H1 (cell line): ENCODE data around the gene BBS12. TPM values are rescaled to one million over a fixed set of nuclear protein-coding genes. Genes with fewer than 3 reads are reported as not detected.

Experiments
- CTCF ChIA-PET: fragments of 300-600 bp; sonication (Branson Sonifier 250); formaldehyde crosslinking; loops from one replicate; lab custom pipeline; 2021; ENCODE audit not compliant: partially characterized antibody; lab: Charles Lee
- POLR2A ChIA-PET: fragments of 300-600 bp; sonication (Branson Sonifier 250); formaldehyde crosslinking; loops from one replicate; lab custom pipeline; 2021; ENCODE audit warnings: inconsistent platforms; ENCODE audit not compliant: partially characterized antibody; lab: Charles Lee
- DNase-seq, 2 experiments: peaks; one replicate each; pipeline versions ENCODE4 v3.0.0 to v3.0.0-alpha.2; 2010 to 2022; ENCODE audit warnings: low spot score in 2 of 2, low read depth in 1 of 2, mixed read lengths in 1 of 2
- FAIRE-seq: peaks from 2 replicates; lab custom pipeline; 2011; peaks lifted over from hg19 to GRCh38; lab: Jason Lieb, UNC
- H2AFZ ChIP-seq: 2 replicates; pipeline ENCODE4 v1.8.1; 2012; ENCODE audit warnings: low read length, inconsistent platforms
- H2AK5ac ChIP-seq: 2 replicates; pipeline ENCODE4 v1.6.1; 2013; ENCODE audit warnings: low read depth, low read length
- H2BK120ac ChIP-seq: replicated peaks from 2 replicates; pipeline ENCODE3; 2013; ENCODE audit warnings: low read depth, low read length, inconsistent platforms
- H2BK12ac ChIP-seq: 2 replicates; pipeline ENCODE4 v1.6.1; 2013; ENCODE audit warnings: low read depth, low read length
- H2BK15ac ChIP-seq: 2 replicates; pipeline ENCODE4 v1.6.1; 2013; ENCODE audit warnings: low read length
- H2BK20ac ChIP-seq: 2 replicates; pipeline ENCODE4 v1.6.1; 2013; ENCODE audit warnings: low read length
- H2BK5ac ChIP-seq: 2 replicates; pipeline ENCODE4 v1.6.1; 2013; ENCODE audit warnings: low read depth, low read length
- H3K14ac ChIP-seq: 2 replicates; pipeline ENCODE4 v1.6.1; 2013; ENCODE audit warnings: inconsistent platforms; ENCODE audit not compliant: insufficient read length
- H3K18ac ChIP-seq: 2 replicates; pipeline ENCODE4 v1.6.1; 2013; ENCODE audit warnings: low read length; ENCODE audit errors: extremely low read depth
- H3K23ac ChIP-seq: 2 replicates; pipeline ENCODE4 v1.6.1; 2013; ENCODE audit warnings: inconsistent platforms; ENCODE audit not compliant: insufficient read length
- H3K23me2 ChIP-seq: 2 replicates; pipeline ENCODE4 v1.6.1; 2013; ENCODE audit warnings: low read depth, low read length
- H3K27ac ChIP-seq: 2 replicates; pipeline ENCODE4 v1.6.1; 2011; ENCODE audit warnings: low read depth, low read length, inconsistent platforms
- H3K27me3 ChIP-seq, 4 experiments: replicated peaks in 1 of 4; 1 replicate in 1 of 4; 2 replicates in 3 of 4; pipeline versions ENCODE4 v1.6.1 to v1.8.1; 2011 to 2013; ENCODE audit warnings: low read length in 3 of 4, mild to moderate bottlenecking in 3 of 4, inconsistent platforms in 2 of 4, mixed read lengths in 2 of 4, moderate library complexity in 1 of 4; ENCODE audit not compliant: control insufficient read depth in 3 of 4, insufficient read depth in 3 of 4; ENCODE audit errors: extremely low read depth in 1 of 4
- H3K36me3 ChIP-seq, 4 experiments: 2 replicates each; pipeline versions ENCODE4 v1.6.1 to v1.8.1; 2011 to 2013; ENCODE audit warnings: mild to moderate bottlenecking in 4 of 4, low read length in 3 of 4, moderate library complexity in 2 of 4, control low read depth in 1 of 4, inconsistent platforms in 1 of 4; ENCODE audit not compliant: insufficient read depth in 4 of 4, control insufficient read depth in 2 of 4
- H3K4ac ChIP-seq: replicated peaks from 2 replicates; pipeline ENCODE3; 2013; ENCODE audit warnings: low read length, low read depth, mixed read lengths, inconsistent platforms; ENCODE audit not compliant: insufficient read length
- H3K4me1 ChIP-seq, 4 experiments: replicated peaks in 1 of 4; 1 replicate in 1 of 4; 2 replicates in 3 of 4; pipeline versions ENCODE4 v1.6.1 to v1.8.1; 2011 to 2013; ENCODE audit warnings: low read length in 3 of 4, inconsistent platforms in 2 of 4, mixed read lengths in 1 of 4; ENCODE audit not compliant: insufficient read depth in 4 of 4, control insufficient read depth in 3 of 4
- H3K4me2 ChIP-seq, 2 experiments: 2 replicates each; pipeline versions ENCODE4 v1.6.1 to v1.8.1; 2011 to 2013; ENCODE audit warnings: low read depth in 2 of 2, low read length in 2 of 2, control low read depth in 1 of 2, inconsistent platforms in 1 of 2, mild to moderate bottlenecking in 1 of 2; ENCODE audit not compliant: insufficient read depth in 1 of 2
- H3K4me3 ChIP-seq, 4 experiments: fragments of 200-600, 300-600 bp in 1 of 4; sonication (generic), shearing (Covaris generic), sonication (Bioruptor Twin) in 1 of 4; 2 replicates each; pipeline versions ENCODE4 v1.5.1 to v1.8.1; 2011 to 2016; ENCODE audit warnings: low read length in 4 of 4, low read depth in 3 of 4, control low read depth in 2 of 4, inconsistent platforms in 2 of 4, mild to moderate bottlenecking in 2 of 4, mixed read lengths in 1 of 4, moderate library complexity in 1 of 4; ENCODE audit not compliant: insufficient read depth in 2 of 4; ENCODE audit errors: extremely low read depth in 1 of 4
- H3K56ac ChIP-seq: replicated peaks from 2 replicates; pipeline ENCODE3; 2013; ENCODE audit warnings: low read depth, mild to moderate bottlenecking, mixed read lengths, low read length, inconsistent platforms; ENCODE audit not compliant: insufficient read length
- H3K79me1 ChIP-seq: 2 replicates; pipeline ENCODE4 v1.6.1; 2013; ENCODE audit warnings: low read depth, low read length, control low read depth
- H3K79me2 ChIP-seq, 2 experiments: 2 replicates each; pipeline versions ENCODE4 v1.6.1 to v1.8.1; 2012 to 2013; ENCODE audit warnings: low read length in 2 of 2, mild to moderate bottlenecking in 2 of 2, inconsistent platforms in 1 of 2; ENCODE audit not compliant: insufficient read depth in 2 of 2, control insufficient read depth in 1 of 2
- H3K9ac ChIP-seq, 4 experiments: replicated peaks in 1 of 4; 1 replicate in 1 of 4; 2 replicates in 3 of 4; pipeline versions ENCODE4 v1.6.1 to v1.8.1; 2011 to 2013; ENCODE audit warnings: low read depth in 3 of 4, low read length in 3 of 4, control low read depth in 2 of 4, mild to moderate bottlenecking in 2 of 4, moderate library complexity in 2 of 4, inconsistent platforms in 1 of 4; ENCODE audit errors: extremely low read depth in 1 of 4
- H3K9me3 ChIP-seq, 2 experiments: 2 replicates each; pipeline versions ENCODE4 v1.6.1 to v1.8.1; 2012 to 2013; ENCODE audit warnings: mild to moderate bottlenecking in 2 of 2, moderate library complexity in 2 of 2, control low read depth in 1 of 2, inconsistent platforms in 1 of 2, low read depth in 1 of 2, low read length in 1 of 2, mixed read lengths in 1 of 2; ENCODE audit not compliant: insufficient read depth in 2 of 2
- H4K20me1 ChIP-seq, 2 experiments: replicated peaks in 1 of 2; 2 replicates each; pipeline versions ENCODE3 to v1.8.1; 2011 to 2013; ENCODE audit warnings: inconsistent platforms in 2 of 2, low read length in 2 of 2, mild to moderate bottlenecking in 1 of 2; ENCODE audit not compliant: insufficient read depth in 2 of 2, control insufficient read depth in 1 of 2
- H4K5ac ChIP-seq: 2 replicates; pipeline ENCODE4 v1.6.1; 2013; ENCODE audit warnings: low read length, low read depth, mixed read lengths, inconsistent platforms; ENCODE audit not compliant: insufficient read length
- H4K8ac ChIP-seq: 2 replicates; pipeline ENCODE4 v1.8.0; 2013; ENCODE audit warnings: mild to moderate bottlenecking, moderate library complexity, low read length, inconsistent platforms; ENCODE audit not compliant: insufficient read depth; ENCODE audit errors: extremely low read depth
- H4K91ac ChIP-seq: replicated peaks from 2 replicates; pipeline ENCODE3; 2013; ENCODE audit warnings: low read length, mixed read lengths, inconsistent platforms; ENCODE audit not compliant: insufficient read length
- HDAC2 ChIP-seq, 2 experiments: fragments of 300-600 bp in 1 of 2; sonication (generic) in 1 of 2; IDR thresholded peaks; 2 replicates each; pipeline ENCODE4 v1.6.1; 2011 to 2012; ENCODE audit warnings: low read depth in 2 of 2, low read length in 2 of 2, mild to moderate bottlenecking in 2 of 2, moderate library complexity in 2 of 2, borderline replicate concordance in 1 of 2, inconsistent platforms in 1 of 2
- JUN ChIP-seq: IDR thresholded peaks from 2 replicates; pipeline ENCODE4 v1.6.1; 2011; ENCODE audit warnings: low read depth, mild to moderate bottlenecking, improper control_type of control experiment, low read length
- POLR2AphosphoS5 ChIP-seq: IDR thresholded peaks from 2 replicates; pipeline ENCODE4 v1.6.1; 2011; ENCODE audit warnings: low read depth, low read length
- POU5F1 ChIP-seq: IDR thresholded peaks from 2 replicates; pipeline ENCODE4 v1.6.1; 2011; ENCODE audit warnings: low read depth, mild to moderate bottlenecking, low read length, moderate library complexity
- SAP30 ChIP-seq: fragments of 300-600 bp; sonication (generic); IDR thresholded peaks from 2 replicates; pipeline ENCODE4 v1.7.1; 2012; ENCODE audit warnings: low read length, moderate library complexity, mild to moderate bottlenecking, inconsistent platforms; ENCODE audit not compliant: insufficient read depth, insufficient replicate concordance
- YY1 ChIP-seq: IDR thresholded peaks from 2 replicates; pipeline ENCODE4 v1.6.1; 2011; ENCODE audit warnings: low read depth, mild to moderate bottlenecking, low read length
- WGBS, 2 experiments: shearing (Covaris generic) in 1 of 2; methylation state at CpG; one replicate each; pipeline versions ENCODE4 v1.1.6 to v1.1.7; 2013 to 2015; ENCODE audit warnings: low lambda C conversion rate in 2 of 2, mixed read lengths in 2 of 2, inconsistent platforms in 1 of 2, low coverage in 1 of 2, missing lambda C conversion rate in 1 of 2; ENCODE audit not compliant: insufficient replicate concordance in 2 of 2, insufficient coverage in 1 of 2, insufficient read length in 1 of 2; ENCODE audit errors: extremely low coverage in 1 of 2, missing lambda C conversion rate in 1 of 2; 5-methylcytosine and 5-hydroxymethylcytosine counted together
- polyA plus RNA-seq, 7 experiments: library from polyadenylated mRNA; depleted of rRNA in 3 of 7; stranded (reverse) in 5 of 7; unstranded in 2 of 7; fragments of >200 nt in 5 of 7; fragments of 200-250 nt in 2 of 7; gene quantifications; 1 replicate in 5 of 7; 2 replicates in 1 of 7; 4 replicates in 1 of 7; pipeline versions ENCODE4 v1.2.1 to v1.2.3, GENCODE V29; 2011 to 2013; ENCODE audit warnings: missing spikeins in 2 of 7, mixed read lengths in 2 of 7
- total RNA-seq: library from RNA; stranded (reverse); fragmentation: NEBNext Ultra II Directional; extraction: Animal tissue kit (Norgen Biotek cat#: 25700); gene quantifications from 2 replicates; pipeline ENCODE4 v1.2.1, GENCODE V29; 2021
- TF ChIP-seq, protein P1 (sequence below), 3 experiments: IDR thresholded peaks; 1 replicate in 2 of 3; 2 replicates in 1 of 3; pipeline versions ENCODE4 v1.5.1 to v1.6.1; 2011; ENCODE audit warnings: low read length in 3 of 3, mild to moderate bottlenecking in 3 of 3, inconsistent platforms in 2 of 3, low read depth in 1 of 3, moderate library complexity in 1 of 3; ENCODE audit not compliant: insufficient read depth in 1 of 3; ENCODE audit errors: control extremely low read depth in 1 of 3
- TF ChIP-seq, protein P2 (sequence below): IDR thresholded peaks from 2 replicates; pipeline ENCODE4 v1.6.1; 2011; ENCODE audit warnings: low read length, improper control_type of control experiment

The BBS12 gene
- total and polyA plus RNA-seq, 2 of the 8 experiments (the other 6 are each of a cell fraction or from before 2014, with no cell fraction given), result 0.88 to 2.6 TPM

DNA sequence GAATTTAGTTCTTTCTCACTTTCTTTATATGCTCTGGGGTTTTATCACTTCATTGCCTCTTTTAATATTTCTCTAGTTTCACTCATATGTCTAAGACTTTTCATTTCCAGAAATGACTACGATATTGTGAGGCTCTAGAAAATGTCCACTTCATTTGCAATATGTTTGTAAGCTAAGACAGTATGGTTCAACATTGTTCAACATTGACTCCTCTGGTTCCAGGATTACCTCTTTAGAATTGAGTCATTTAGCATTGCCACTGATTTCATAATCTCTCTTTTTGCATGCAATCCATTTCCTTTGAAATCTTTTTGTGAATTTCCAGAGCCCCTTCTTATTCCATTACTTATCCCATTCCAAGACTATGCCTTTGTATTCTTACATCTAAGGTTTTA lies 32.3 kb downstream of the BBS12 start:
- Histone ChIP-seq H3K9me3 (no peaks in the 10 kb centered on the region), H2BK15ac (no peak overlapping the region), H2AFZ (no peak overlapping the region), H3K4me1 (peaks cover 0 to 5% (median 4%) of the 10 kb centered on the region in 4 experiments; a peak in 3 of 7 replicates), H4K5ac (no peak overlapping the region), H3K79me1 (no peaks in the 10 kb centered on the region), H2AK5ac (no peak overlapping the region), H3K23ac (no peak overlapping the region), H4K20me1 (no peaks in the 10 kb centered on the region), H2BK120ac (no peak overlapping the region), H3K4me2 (no peak overlapping the region), H3K18ac (no peak overlapping the region), H3K56ac (no peak overlapping the region), H2BK20ac (no peak overlapping the region), H3K4ac (no peak overlapping the region), H2BK12ac (no peak overlapping the region), H3K23me2 (no peaks in the 10 kb centered on the region), H3K27me3 (peaks cover 0 to 1% (median 0%) of the 10 kb centered on the region in 4 experiments; a peak in 1 of 7 replicates), H3K14ac (no peak overlapping the region), H3K9ac (no peak overlapping the region), H3K4me3 (no peak overlapping the region), H2BK5ac (no peak overlapping the region), H3K79me2 (no peaks in the 10 kb centered on the region), H4K91ac (no peak overlapping the region), H4K8ac (no peak overlapping the region), H3K27ac (no peak overlapping the region), H3K36me3 (no peaks in the 10 kb centered on the region)
- TF ChIP-seq POU5F1, result no peak
- TF ChIP-seq YY1, result no peak
- TF ChIP-seq HDAC2 (IDR thresholded peaks at IDR 0.05; ENCODE audit: borderline replicate concordance in 1 of 2, low read depth in 2 of 2, low read length in 2 of 2), result no peak
- TF ChIP-seq, protein P1, sequence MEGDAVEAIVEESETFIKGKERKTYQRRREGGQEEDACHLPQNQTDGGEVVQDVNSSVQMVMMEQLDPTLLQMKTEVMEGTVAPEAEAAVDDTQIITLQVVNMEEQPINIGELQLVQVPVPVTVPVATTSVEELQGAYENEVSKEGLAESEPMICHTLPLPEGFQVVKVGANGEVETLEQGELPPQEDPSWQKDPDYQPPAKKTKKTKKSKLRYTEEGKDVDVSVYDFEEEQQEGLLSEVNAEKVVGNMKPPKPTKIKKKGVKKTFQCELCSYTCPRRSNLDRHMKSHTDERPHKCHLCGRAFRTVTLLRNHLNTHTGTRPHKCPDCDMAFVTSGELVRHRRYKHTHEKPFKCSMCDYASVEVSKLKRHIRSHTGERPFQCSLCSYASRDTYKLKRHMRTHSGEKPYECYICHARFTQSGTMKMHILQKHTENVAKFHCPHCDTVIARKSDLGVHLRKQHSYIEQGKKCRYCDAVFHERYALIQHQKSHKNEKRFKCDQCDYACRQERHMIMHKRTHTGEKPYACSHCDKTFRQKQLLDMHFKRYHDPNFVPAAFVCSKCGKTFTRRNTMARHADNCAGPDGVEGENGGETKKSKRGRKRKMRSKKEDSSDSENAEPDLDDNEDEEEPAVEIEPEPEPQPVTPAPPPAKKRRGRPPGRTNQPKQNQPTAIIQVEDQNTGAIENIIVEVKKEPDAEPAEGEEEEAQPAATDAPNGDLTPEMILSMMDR (IDR thresholded peaks at IDR 0.05; ENCODE audit: control extremely low read depth in 1 of 3, insufficient read depth in 1 of 3, low read depth in 1 of 3, low read length in 3 of 3), result no peak
- TF ChIP-seq, protein P2, sequence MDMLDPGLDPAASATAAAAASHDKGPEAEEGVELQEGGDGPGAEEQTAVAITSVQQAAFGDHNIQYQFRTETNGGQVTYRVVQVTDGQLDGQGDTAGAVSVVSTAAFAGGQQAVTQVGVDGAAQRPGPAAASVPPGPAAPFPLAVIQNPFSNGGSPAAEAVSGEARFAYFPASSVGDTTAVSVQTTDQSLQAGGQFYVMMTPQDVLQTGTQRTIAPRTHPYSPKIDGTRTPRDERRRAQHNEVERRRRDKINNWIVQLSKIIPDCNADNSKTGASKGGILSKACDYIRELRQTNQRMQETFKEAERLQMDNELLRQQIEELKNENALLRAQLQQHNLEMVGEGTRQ, result no peak
- no peak for TF ChIP-seq SAP30
- no peak for TF ChIP-seq JUN
- TF ChIP-seq POLR2AphosphoS5, result no peak
- WGBS, 2 experiments, result 93% methylated on average over 1 of the region's 1 CpG; no CpG with 5 or more reads in 1 of the 2 experiments
- POLR2A ChIA-PET, result interaction anchor here (1.4 to 1.6 kb wide), 2 partner anchors 63 to 66 kb away, joined by 5 to 7 read pairs; no protein-coding TSS in a partner anchor
- FAIRE-seq, result peak; percentile 28
- no peak for DNase-seq
- CTCF ChIA-PET, result interaction anchor here (0.7 to 1.7 kb wide), 4 partner anchors 10 to 37 kb away, joined by 3 to 4 read pairs (median 3); no protein-coding TSS in a partner anchor
